ENCODE measurements around the gene C20orf204. TPM values are rescaled to one million over a fixed set of nuclear protein-coding genes. Genes with fewer than 3 reads are reported as not detected.

C20orf204 gene
- total RNA-seq, 1 donor from 2014 or later = 2.2 TPM

DNA sequence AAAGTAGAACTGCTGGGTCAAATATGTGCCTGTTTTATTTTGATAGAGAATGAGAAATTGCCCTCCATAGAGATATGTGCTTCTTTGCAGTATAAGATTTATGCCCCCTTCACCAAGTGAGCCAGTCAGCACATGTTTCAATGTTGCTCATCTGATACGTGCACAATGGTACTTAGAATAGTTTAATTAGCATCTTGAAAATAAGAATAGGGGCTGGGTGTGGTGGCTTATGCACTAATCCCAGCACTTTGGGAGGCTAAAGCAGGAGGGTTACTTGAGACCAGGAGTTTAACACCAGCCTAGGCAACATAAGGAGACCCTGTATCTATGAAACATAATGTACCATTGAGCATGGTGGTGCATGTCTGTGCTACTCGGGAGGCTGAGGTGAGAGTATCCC, 20.3 kb upstream of the C20orf204 start:
- Mint-ChIP-seq H3K36me3 (ENCODE audit: low read depth) (peaks cover 63% of the 10 kb centered on the region), H3K4me1 (peaks cover 3% of the 10 kb centered on the region), H3K4me3 (no peak overlapping the region), H3K27me3 (no peaks in the 10 kb centered on the region), H3K9me3 (no peaks in the 10 kb centered on the region), H3K27ac (no peak overlapping the region)
- CTCF ChIA-PET = no interaction called here
- POLR2A ChIA-PET = no interaction called here
- ATAC-seq (ENCODE audit: low read depth) (no peak), DNase-seq (no peak)
- intact Hi-C loops (cut with micrococcal nuclease) = no loop called here
- TF ChIP-seq CTCF (IDR thresholded peaks at IDR 0.05) = no peak

- intact Hi-C loops (cut with micrococcal nuclease) = no loop called here
- TF ChIP-seq CTCF (IDR thresholded peaks at IDR 0.05) = no peak
- H3K4me3 Mint-ChIP-seq = no peak overlapping the region
- no peaks in the 10 kb centered on the region for H3K27me3 Mint-ChIP-seq
- no peaks in the 10 kb centered on the region for H3K4me1 Mint-ChIP-seq
- H3K27ac Mint-ChIP-seq = no peak overlapping the region
- ATAC-seq (ENCODE audit: low read depth) (no peak), DNase-seq (no peak)
- H3K36me3 Mint-ChIP-seq (ENCODE audit: low read depth) = peaks cover 79% of the 10 kb centered on the region
- H3K9me3 Mint-ChIP-seq = no peaks in the 10 kb centered on the region
- ChIA-PET POLR2A (no interaction called here), CTCF (no interaction called here)
Observed at GRCh38 chr20:64021124-64021975, 14.6 kb upstream of the C20orf204 start.

GRCh38 chr20:64022671-64023360, 13.2 kb upstream of the C20orf204 start:
- ChIA-PET POLR2A (no interaction called here), CTCF (no interaction called here)
- Mint-ChIP-seq H3K4me3 (no peak overlapping the region), H3K36me3 (ENCODE audit: low read depth) (peaks cover 87% of the 10 kb centered on the region), H3K9me3 (no peaks in the 10 kb centered on the region), H3K27me3 (no peaks in the 10 kb centered on the region), H3K4me1 (no peaks in the 10 kb centered on the region), H3K27ac (no peak overlapping the region)
- TF ChIP-seq CTCF (IDR thresholded peaks at IDR 0.05) = no peak
- DNase-seq (no peak), ATAC-seq (ENCODE audit: low read depth) (no peak)
- intact Hi-C loops (cut with micrococcal nuclease) = no loop called here

DNA sequence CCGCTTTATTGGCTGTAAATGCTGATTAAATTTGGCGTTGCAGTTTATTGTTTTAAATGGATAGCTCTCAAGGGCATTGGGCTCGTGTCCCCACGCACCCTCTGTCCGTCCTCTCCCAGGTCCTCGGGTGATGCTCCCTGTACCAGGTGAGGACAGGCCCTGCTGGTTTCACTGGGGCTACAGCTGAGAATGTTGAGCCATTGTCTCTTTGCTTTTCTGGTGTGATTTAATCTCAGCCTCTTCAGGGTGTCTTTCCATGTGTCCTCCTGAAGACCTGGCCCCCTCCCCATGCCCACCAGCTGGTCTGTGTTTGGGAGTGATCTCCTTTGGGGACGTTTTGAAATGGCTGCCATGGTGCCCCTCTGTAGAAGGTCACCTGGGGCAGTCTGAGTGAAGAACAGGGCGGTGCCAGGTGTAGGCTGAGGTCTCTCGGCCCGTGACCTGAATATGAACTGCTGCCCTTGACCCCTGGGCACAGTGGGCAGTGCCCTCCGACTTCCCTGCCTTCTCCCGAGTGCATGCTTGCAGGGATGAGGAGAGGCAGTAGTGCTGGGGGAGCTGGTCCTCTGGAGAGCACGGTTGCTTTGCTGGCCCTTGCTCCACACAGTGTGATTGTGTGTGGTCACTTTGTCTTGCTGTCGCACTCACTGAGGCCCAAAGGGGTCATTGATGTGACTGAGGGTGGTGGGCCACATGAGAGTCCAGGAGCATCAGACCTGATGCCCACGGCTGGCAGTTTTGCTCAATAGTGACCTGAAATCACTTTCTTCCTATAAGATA, 12.4 kb upstream of the C20orf204 start:
- Mint-ChIP-seq H3K9me3 (no peaks in the 10 kb centered on the region), H3K27ac (no peak overlapping the region), H3K27me3 (no peaks in the 10 kb centered on the region), H3K4me1 (no peaks in the 10 kb centered on the region), H3K4me3 (no peak overlapping the region), H3K36me3 (ENCODE audit: low read depth) (peaks cover 87% of the 10 kb centered on the region)
- DNase-seq = no peak
- POLR2A ChIA-PET = interaction anchor here (0.6 kb wide), 1 partner anchor 539 kb away, joined by 3 read pairs; no protein-coding TSS in a partner anchor
- CTCF ChIA-PET = no interaction called here
- no peak for ATAC-seq (ENCODE audit: low read depth)
- no peak for TF ChIP-seq CTCF (IDR thresholded peaks at IDR 0.05)
- intact Hi-C loops (cut with micrococcal nuclease) = no loop called here
